GM18861 (cell line): ENCODE results near the gene UBAP2.
"Not testable (repeated sequence)": the region's sequence is repeated elsewhere in the genome, so short reads cannot be mapped to it uniquely, and the experiment has no call there.

Experiments
- ATAC-seq: cut with Tn5 transposase; IDR thresholded peaks from one replicate; pipeline ENCODE4 v1.9.1; 2021; ENCODE audit not compliant: unreplicated experiment

The UBAP2 gene

GRCh38 chr9:33988219-33988890, 60.3 kb downstream of the UBAP2 start:
- peak; percentile 91 for ATAC-seq

- ATAC-seq: no peak
Observed at GRCh38 chr9:33976414-33976813, 72.3 kb downstream of the UBAP2 start.

DNA sequence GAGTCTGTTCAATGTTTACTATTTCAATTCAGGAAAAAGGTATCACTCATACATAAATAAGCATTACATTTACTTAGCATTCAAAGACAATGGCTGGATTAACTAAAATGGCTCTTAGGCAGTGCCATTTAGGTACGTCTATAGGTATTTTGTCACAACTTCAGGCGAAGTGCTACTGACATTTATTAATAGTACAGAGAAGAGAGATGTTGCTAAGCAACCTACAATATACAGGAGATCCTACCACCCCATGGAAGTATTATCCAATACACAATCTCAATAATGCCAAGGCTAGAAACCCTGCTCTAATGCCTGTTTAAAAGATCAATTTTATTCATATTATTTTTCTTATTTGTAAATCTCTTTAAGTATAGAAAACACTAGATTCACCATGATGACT, 76.0 kb downstream of the UBAP2 start:
- ATAC-seq: no peak

- no peak for ATAC-seq
Observed at GRCh38 chr9:33964086-33964768, 84.5 kb downstream of the UBAP2 start.

DNA sequence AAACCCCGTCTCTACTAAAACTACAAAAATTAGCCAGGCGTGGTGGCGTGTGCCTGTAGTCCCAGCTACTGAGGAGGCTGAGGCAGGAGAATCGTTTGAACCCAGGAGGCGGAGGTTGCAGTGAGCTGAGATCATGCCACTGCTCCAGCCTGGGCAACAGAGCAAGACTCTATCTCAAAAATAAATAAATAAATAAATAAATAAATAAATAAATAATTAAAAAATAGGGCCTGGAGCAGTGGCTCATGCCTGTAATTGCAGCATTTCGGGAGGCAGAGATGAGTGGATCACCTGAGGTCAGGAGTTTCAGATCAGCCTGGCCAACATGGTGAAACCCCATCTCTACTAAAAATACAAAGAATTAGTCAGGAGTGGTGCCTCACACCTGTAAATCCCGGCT, 86.2 kb downstream of the UBAP2 start:
- not testable (repeated sequence) for ATAC-seq

DNA sequence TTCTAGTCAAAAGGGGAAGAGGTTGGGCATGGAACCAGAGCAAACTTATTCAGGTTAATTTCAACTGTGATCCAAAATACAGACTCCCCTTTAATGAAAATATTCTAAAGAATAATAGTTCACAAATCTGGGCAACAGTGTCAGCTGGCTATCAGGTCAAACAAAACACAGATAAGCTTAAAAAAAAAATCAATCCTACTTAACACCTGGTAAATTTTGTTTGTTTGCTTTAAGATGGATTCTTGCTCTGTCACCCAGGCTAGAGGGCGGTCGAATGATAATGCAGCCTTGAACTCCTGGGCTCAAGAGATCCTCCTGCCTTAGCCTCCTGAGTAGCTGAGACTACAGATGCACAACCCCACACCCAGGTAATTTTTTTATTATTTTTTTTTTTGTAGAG, 89.0 kb downstream of the UBAP2 start:
- no peak for ATAC-seq

GRCh38 chr9:33956544-33956943, 92.1 kb downstream of the UBAP2 start:
- no peak for ATAC-seq

GRCh38 chr9:33952066-33952465, 96.6 kb downstream of the UBAP2 start:
- ATAC-seq: no peak

- no peak for ATAC-seq
Observed at GRCh38 chr9:33950371-33950770, 98.3 kb downstream of the UBAP2 start.

DNA sequence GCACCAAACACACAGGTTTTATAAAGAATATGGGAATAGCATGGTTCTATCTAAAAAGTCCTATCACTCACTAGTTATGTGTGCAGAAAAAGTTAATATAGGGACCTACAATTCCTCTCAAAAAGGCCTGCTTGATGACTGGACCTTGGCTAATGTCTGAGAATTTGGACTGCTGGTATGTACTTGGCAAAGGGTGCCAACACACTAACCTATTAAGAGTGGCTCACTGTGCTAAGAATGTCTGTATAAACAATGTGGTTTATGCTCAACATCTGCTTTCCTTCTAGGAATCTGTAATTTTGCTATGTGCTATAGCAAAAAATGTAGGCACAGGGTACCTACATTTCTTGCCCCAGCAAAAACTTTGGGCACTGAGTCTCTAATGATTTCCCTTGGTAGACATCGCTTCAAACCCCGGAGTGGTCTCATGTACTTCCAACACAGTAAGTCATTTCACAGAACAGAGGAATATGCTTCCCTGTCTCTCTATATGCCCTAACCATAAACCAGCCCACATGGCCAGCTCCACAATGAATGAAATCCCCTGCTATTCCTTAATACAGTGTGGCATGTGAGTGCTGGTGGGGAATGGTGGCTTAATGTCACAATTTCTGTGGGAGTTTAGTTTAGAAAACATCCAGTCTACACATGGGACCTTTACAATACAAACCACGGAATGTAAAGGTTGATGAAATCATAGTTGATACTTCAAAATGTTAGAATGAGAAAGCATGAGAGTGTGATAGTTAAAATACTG, 101.7 kb downstream of the UBAP2 start:
- ATAC-seq: no peak

DNA sequence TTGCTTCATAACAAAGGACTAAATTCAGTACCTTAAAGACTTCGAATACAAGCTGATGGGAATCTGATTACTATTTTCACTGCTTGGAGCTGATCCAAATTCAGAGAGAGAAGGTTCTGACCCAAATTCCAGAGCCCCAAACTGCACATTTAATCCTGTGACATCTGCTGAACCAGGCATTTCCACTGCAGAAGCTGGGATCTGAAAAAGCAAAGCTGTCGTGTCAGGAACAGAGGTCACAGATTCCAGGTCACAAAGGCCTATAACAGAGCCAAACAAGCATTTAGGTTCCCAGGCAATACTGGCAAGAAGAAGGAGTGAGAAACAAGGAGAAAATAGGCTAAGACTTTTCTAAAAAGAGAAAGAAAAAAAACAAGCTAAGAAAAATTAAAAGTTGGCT, 105.3 kb downstream of the UBAP2 start:
- ATAC-seq: no peak

DNA sequence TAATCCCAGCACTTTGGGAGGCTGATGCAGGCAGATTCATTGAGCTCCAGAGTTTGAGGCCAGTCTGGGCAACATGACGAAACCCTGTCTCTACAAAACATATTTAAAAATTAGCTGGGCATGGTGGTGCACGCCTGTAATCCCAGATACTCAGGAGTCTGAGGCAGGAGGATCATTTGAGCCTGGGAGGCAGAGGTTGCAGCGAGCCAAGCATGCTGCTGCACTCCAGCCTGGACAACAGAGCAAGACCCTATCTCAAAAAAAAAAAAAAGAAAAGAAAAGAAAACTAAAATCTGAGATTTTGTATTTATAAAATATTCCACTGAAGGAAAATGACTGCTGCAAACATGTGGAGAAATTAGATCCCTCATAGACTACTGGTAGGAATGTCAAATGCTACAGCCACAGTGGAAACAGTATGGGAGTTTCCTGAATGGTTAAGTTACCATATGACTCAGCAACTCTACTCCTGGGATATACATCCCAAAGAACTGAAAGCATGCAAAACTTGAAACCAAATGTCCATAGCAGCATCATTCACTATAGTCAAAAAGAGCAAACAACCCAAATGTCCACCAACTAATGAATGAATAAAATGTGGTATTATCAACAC, 106.1 kb downstream of the UBAP2 start:
- no peak for ATAC-seq

- no peak for ATAC-seq
Observed at GRCh38 chr9:33939924-33940874, 108.5 kb downstream of the UBAP2 start.

DNA sequence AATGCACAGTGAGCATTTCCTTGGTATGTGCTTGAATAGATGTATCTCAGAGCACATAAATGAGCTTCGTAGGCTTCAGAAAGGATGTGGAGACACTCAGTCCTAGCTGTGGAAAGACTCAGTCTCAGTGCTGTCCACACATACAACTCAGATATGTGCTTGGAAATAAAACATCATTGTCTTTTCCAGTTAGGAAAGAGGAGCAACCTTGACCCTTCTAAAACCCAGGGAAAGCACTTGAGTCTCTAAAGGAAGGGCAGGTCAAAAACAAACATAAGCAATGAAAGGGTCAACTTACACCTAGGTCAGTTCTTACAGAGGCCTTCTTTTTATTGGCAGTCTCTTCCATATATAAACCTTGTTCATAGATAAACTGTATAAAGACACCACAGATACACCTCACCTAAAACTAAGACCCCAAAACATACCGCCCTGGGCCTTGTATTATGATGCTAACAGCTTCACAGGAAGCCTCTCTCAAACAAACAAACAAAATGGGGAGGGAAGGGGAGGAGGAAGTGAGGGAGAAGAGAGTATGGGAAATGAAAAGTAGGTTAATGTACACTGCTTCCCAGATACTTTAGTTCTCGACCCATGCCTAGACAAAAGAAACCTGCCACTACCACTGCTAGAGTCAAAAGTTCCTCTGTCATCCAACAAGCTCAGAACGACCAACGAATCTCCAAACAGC, 114.4 kb downstream of the UBAP2 start:
- ATAC-seq: no peak

DNA sequence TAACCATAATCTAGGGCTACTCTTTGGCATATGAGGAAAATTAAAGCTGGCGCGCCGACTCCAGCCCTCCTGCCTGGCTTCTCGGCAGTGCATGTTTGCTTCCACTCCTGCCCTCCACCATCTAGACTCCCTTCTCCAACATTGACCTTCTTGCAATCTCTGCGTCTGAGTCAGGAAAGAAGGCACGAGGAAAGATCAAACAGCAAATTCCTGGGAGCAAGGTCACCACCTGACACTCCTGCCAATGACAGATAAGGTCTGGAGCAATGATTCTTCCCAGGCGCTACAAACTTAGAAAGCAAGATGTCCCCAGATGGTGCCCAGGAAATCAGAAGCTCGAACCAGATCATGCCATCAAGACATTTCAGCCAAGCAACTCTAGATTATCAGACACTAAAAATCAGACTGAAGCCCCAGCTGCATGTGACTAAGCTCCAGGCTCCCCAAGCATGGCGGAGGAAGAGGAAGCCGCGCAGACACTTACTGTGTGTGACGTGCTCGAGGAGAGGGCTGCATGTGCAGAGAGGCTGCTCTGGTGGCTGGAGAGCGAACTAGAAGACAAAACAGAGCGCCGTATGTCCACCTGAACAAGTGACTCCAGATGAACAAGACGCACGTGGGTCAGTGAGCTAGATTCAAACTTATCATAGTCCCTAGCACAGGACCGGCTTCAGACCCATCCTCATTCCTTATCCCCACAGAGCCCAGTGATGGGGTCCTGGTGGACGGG, 116.4 kb downstream of the UBAP2 start:
- no peak for ATAC-seq

- no peak for ATAC-seq
Observed at GRCh38 chr9:33931326-33931725, 117.4 kb downstream of the UBAP2 start.

GRCh38 chr9:33927694-33928093, 121.0 kb downstream of the UBAP2 start:
- no peak for ATAC-seq

- no peak for ATAC-seq
Observed at GRCh38 chr9:33926746-33927485, 121.8 kb downstream of the UBAP2 start.
